Effector memory CD4-positive, alpha-beta T cell (primary cell): ENCODE data around the gene ARHGAP42.

Experiments
- DNase-seq, 3 donors: peaks; one replicate each; pipeline ENCODE4 v3.0.0-alpha.2; 2020
- H3K27ac ChIP-seq: 2 replicates; pipeline ENCODE4 v1.7.0; 2013; ENCODE audit warnings: mild to moderate bottlenecking, low read length, moderate library complexity; ENCODE audit not compliant: insufficient read depth, poor library complexity, severe bottlenecking
- H3K27me3 ChIP-seq: replicated peaks from 2 replicates; pipeline ENCODE4 v1.7.0; 2013; ENCODE audit warnings: mild to moderate bottlenecking, low read length; ENCODE audit not compliant: insufficient read depth, control insufficient read depth, poor library complexity, severe bottlenecking
- H3K36me3 ChIP-seq: 2 replicates; pipeline ENCODE4 v1.7.0; 2013; ENCODE audit warnings: mild to moderate bottlenecking, low read length, moderate library complexity; ENCODE audit not compliant: control insufficient read depth, insufficient read depth
- H3K4me1 ChIP-seq: 2 replicates; pipeline ENCODE4 v1.7.0; 2013; ENCODE audit warnings: low read length, mild to moderate bottlenecking; ENCODE audit not compliant: control insufficient read depth, insufficient read depth, poor library complexity, severe bottlenecking
- H3K4me3 ChIP-seq: 2 replicates; pipeline ENCODE4 v1.7.0; 2013; ENCODE audit warnings: low read length, low read depth, mild to moderate bottlenecking; ENCODE audit not compliant: insufficient read depth, poor library complexity, severe bottlenecking
- H3K9me3 ChIP-seq: 2 replicates; pipeline ENCODE4 v1.7.0; 2013; ENCODE audit warnings: mild to moderate bottlenecking, low read length, moderate library complexity; ENCODE audit not compliant: control insufficient read depth

ARHGAP42 gene

GRCh38 chr11:100677796-100678195, 9.3 kb upstream of the ARHGAP42 start:
- Histone ChIP-seq H3K9me3 (no peaks in the 10 kb centered on the region), H3K27ac (no peak overlapping the region), H3K4me3 (no peak overlapping the region), H3K36me3 (no peaks in the 10 kb centered on the region), H3K4me1 (no peaks in the 10 kb centered on the region), H3K27me3 (no peaks in the 10 kb centered on the region)
- no peak for DNase-seq

GRCh38 chr11:100680070-100680469, 7.0 kb upstream of the ARHGAP42 start:
- Histone ChIP-seq H3K27me3 (no peaks in the 10 kb centered on the region), H3K4me1 (no peaks in the 10 kb centered on the region), H3K27ac (no peak overlapping the region), H3K36me3 (no peaks in the 10 kb centered on the region), H3K9me3 (no peaks in the 10 kb centered on the region), H3K4me3 (no peak overlapping the region)
- no peak for DNase-seq

GRCh38 chr11:100681064-100681502, 6.0 kb upstream of the ARHGAP42 start:
- no peaks in the 10 kb centered on the region for H3K27me3 ChIP-seq
- H3K36me3 ChIP-seq: no peaks in the 10 kb centered on the region
- no peaks in the 10 kb centered on the region for H3K4me1 ChIP-seq
- H3K27ac ChIP-seq: no peak overlapping the region
- H3K4me3 ChIP-seq: no peak overlapping the region
- no peak for DNase-seq
- H3K9me3 ChIP-seq: no peaks in the 10 kb centered on the region

GRCh38 chr11:100682247-100682969, 4.7 kb upstream of the ARHGAP42 start:
- Histone ChIP-seq H3K27ac (no peak overlapping the region), H3K4me1 (no peaks in the 10 kb centered on the region), H3K4me3 (no peak overlapping the region), H3K36me3 (no peaks in the 10 kb centered on the region), H3K27me3 (no peaks in the 10 kb centered on the region), H3K9me3 (no peaks in the 10 kb centered on the region)
- DNase-seq: no peak

- no peaks in the 10 kb centered on the region for H3K27me3 ChIP-seq
- H3K36me3 ChIP-seq: no peaks in the 10 kb centered on the region
- H3K4me3 ChIP-seq: no peak overlapping the region
- no peaks in the 10 kb centered on the region for H3K4me1 ChIP-seq
- no peak overlapping the region for H3K27ac ChIP-seq
- DNase-seq: no peak
- no peaks in the 10 kb centered on the region for H3K9me3 ChIP-seq
These were observed 4.0 kb upstream of the ARHGAP42 start for GRCh38 chr11:100683126-100683525.

- Histone ChIP-seq H3K4me3 (no peak overlapping the region), H3K27me3 (no peaks in the 10 kb centered on the region), H3K4me1 (no peaks in the 10 kb centered on the region), H3K27ac (no peak overlapping the region), H3K9me3 (no peaks in the 10 kb centered on the region), H3K36me3 (no peaks in the 10 kb centered on the region)
- DNase-seq: no peak
These were observed 2.7 kb upstream of the ARHGAP42 start for GRCh38 chr11:100684101-100685065.

- no peak for DNase-seq
- H3K27me3 ChIP-seq: no peaks in the 10 kb centered on the region
- H3K4me1 ChIP-seq: no peaks in the 10 kb centered on the region
- H3K36me3 ChIP-seq: no peaks in the 10 kb centered on the region
- H3K27ac ChIP-seq: no peak overlapping the region
- no peak overlapping the region for H3K4me3 ChIP-seq
- no peaks in the 10 kb centered on the region for H3K9me3 ChIP-seq
These were observed 523 bp upstream of the ARHGAP42 start for GRCh38 chr11:100686476-100687053.

- Histone ChIP-seq H3K27me3 (no peaks in the 10 kb centered on the region), H3K9me3 (no peaks in the 10 kb centered on the region), H3K4me3 (peak overlapping the region; percentile 22), H3K36me3 (no peaks in the 10 kb centered on the region), H3K27ac (no peak overlapping the region), H3K4me1 (no peaks in the 10 kb centered on the region)
- DNase-seq: no peak
These were observed 725 bp downstream of the ARHGAP42 start for GRCh38 chr11:100687630-100688395.

- Histone ChIP-seq H3K4me3 (no peak overlapping the region), H3K9me3 (no peaks in the 10 kb centered on the region), H3K27me3 (no peaks in the 10 kb centered on the region), H3K36me3 (no peaks in the 10 kb centered on the region), H3K27ac (no peak overlapping the region), H3K4me1 (no peaks in the 10 kb centered on the region)
- DNase-seq: no peak
These were observed 2.1 kb downstream of the ARHGAP42 start for GRCh38 chr11:100689141-100689540.
